Adipose tissue (tissue), 3 donors: Measurements from ENCODE around the gene NEDD4L. TPM values are rescaled to one million over a fixed set of nuclear protein-coding genes. Genes with fewer than 3 reads are reported as not detected.
"Not testable (repeated sequence)": the region's sequence is repeated elsewhere in the genome, so short reads cannot be mapped to it uniquely, and the experiment has no call there.

Experiments used
- H3K27ac ChIP-seq: one replicate; pipeline ENCODE4 v1.5.1; 2013; ENCODE audit warnings: low read depth, low read length
- WGBS, 3 donors: extraction: QIAGEN DNeasy Blood & Tissue Kit; methylation state at CpG; one replicate each; pipeline ENCODE4 v1.1.7; 2013; 5-methylcytosine and 5-hydroxymethylcytosine counted together
- polyA plus RNA-seq, 3 donors: library from polyadenylated mRNA; stranded (reverse); fragments of 200-250 nt; gene quantifications; one replicate each; pipeline ENCODE4 v1.2.3, GENCODE V29; 2013
- donor health status: healthy with polysubstance abuse.
- donor health status: Bipolar disorder and iron deficiency.
- donor health status: healthy.

NEDD4L gene
- polyA plus RNA-seq, 3 donors, result 12.7 to 77.3 (median 23.7) TPM

DNA sequence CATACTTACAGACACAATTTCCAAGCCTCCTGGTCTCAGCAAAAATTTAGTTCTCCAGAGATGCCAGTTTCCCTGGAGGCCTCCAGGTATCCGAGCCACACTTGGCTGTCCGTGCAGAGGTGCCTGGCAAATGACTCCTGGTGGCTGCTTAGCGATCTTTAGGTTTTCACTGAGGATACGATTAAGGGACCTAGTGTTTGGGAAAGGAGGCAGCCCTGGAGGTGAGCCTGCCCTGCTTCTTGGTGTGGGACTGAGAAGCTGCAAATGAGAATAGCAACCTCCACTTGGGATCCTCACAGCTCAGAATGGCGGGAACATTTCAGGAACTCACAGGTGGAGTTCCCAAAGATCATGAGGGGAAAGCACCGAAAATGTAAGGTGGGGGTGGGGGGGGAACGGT, 367.3 kb downstream of the NEDD4L start:
- 82 to 89% (median 85%) methylated on average over 7 of the region's 7 CpGs for WGBS, 3 donors

DNA sequence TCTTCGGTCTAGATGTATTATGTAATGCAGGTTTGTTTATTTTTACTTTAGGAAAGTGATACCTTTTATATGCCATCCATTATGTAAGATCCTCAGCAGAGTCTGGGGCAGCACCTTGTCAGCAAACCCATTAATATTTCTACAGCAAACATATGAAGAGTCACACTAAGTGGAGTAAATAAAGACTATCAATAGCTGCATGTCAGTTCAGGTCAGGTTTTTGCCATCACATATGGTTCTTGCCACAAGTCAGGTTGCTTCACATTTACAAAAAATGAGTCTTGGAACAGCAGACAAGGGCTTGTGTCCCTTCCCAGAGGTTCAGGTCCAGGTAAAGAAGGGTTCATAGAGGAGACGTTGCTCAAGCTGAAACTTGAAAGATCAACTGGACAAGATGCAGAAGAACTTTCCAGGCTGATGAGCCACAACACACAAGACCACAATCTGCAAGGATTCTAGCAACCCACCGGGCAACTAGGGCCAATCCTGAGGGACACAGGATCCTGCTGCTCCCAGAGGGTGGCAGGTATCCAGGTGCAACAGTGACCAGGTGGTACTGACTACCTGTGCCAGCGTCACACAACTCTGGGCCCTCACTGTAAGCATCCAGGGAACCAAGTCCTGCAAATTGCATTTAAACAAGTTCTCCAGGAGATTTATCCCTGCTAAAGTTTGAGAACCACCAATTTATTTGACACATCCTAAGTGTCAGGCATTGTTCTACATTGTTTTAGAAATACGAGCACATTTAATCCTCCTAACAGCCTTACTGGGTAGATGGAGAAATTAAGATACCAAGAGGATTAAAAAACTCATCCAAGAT, 369.0 kb downstream of the NEDD4L start:
- H3K27ac ChIP-seq, result no peak overlapping the region
- 70 to 90% (median 87%) methylated on average over 5 of the region's 5 CpGs for WGBS, 3 donors

More for the DNA sequence above, 367.3 kb downstream of the NEDD4L start:
- no peak overlapping the region for H3K27ac ChIP-seq

DNA sequence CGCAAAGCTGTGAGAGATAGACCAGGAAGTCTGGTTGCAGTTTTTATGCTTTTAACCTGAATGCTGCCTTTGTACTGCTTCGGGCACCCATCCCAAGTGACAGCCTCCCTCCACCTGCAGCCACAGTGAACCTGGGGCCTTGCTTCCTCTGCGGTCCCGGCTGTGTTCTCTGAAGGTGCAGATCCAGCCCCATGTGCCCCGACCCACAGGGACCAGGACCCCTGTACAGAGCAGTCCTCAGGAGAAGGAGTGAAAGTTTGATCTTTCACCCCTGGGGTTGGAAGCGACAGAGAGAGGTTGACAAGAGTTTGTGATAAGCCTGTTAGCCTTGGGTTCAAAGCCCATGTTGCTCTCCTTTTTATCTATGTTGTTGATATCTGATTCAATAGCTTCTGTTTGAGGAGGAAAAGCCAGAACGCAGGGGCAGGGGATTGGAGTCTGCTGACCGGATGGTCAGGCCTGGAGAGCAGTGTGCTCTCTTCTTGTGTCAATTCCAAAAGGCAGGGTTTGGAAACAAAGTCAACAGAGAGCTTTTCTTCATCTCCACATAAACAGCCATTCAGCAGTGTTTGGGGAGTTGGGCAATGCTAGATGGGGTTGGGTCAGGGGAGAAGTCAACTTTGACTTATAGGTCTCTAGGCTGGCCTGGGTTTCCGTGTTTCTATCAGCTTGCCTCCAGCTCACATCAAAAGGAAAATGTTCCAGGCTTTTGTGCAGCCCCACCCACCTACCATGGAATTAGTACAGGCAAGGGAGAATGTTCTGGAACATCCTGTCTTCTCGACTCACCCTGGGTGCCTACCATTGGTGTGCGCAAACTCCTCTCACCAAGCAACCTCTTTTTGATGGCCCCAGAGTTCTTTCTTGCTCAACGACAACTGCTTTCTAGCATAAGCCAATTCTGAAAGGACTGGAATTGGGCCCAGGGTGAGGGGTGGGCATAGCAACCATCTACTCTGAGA, 369.9 kb downstream of the NEDD4L start:
- WGBS, 3 donors, result 78 to 90% (median 83%) methylated on average over 12 of the region's 12 CpGs
- H3K27ac ChIP-seq, result no peak overlapping the region

DNA sequence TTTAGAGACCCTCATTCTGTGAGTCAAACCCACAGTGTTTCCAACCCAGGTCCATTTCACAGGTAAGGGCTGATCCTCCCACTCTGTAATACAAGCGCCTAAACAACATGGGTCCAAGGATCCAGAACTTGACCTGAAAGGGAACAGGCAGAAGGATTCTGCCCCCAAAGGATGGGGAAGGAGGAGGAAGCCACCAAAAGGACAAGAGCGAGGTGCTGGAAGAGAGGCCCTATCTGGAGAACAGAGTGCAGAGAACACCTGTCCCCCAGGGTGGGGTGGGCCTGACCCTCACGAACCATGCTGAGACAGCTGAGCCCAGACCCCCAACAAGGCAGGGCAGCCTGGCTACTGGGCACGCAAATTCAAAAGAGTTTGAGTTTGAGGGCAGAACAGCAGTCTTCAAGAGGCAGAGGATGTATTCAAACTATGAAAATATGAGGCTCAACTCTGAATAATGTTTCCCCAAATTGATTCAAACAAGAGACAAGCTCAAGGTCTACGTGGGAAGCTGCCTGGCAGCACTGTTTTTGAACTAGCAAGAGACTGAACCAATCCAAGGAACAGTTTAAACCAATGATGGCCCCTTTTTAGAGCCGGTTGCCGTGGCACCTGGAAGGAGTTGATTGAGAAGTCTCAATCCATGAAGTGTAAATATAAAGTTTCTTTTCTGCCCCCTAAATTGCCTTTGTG, 372.1 kb downstream of the NEDD4L start:
- WGBS, 3 donors, result 77 to 94% (median 94%) methylated on average over 7 of the region's 7 CpGs
- no peak overlapping the region for H3K27ac ChIP-seq

DNA sequence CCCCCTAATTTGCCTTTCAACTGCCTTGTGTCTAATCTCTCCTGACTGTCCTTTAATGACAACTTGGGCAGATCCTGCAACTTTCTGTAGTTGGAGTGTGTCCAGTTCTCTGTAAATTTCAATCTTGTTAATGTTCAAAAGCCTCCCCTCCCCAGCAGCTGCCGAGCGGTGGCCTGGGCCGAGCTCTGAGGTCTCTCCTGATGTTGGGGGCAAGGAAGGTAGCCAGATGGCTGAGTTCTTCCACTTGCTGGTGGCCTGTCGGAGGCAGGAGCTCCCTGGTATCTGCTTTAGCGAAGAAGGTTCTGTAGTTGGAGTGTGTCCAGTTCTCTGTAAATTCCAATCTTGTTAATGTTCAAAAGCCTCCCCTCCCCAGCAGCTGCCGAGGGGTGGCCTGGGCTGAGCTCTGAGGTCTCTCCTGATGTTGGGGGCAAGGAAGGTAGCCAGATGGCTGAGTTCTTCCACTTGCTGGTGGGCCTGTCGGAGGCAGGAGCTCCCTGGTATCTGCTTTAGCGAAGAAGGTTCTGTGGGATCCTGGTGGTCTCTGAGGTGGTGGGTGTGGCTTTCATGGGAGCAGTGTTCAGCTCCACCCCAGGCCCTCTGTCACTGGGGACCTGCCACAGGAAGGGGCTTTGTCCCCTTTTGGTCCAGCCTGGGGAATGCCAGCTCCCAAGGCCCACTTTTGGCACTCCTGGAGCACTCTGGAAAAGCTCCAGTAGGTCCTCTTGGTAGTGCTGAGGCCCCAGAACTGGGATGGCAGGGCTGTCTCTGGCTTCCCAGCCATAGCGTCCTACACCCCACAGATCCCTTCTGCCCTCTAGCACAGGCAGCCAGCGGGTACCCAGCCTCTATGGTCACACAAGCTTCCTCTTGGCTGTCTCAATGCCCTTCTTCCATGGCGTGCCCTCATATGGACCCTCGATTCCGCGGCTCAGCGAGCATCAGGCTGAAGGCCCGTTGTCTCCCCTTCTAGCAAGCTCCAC, 373.0 kb downstream of the NEDD4L start:
- no peak overlapping the region for H3K27ac ChIP-seq
- 77 to 86% (median 81%) methylated on average over 16 of the region's 16 CpGs for WGBS, 3 donors

DNA sequence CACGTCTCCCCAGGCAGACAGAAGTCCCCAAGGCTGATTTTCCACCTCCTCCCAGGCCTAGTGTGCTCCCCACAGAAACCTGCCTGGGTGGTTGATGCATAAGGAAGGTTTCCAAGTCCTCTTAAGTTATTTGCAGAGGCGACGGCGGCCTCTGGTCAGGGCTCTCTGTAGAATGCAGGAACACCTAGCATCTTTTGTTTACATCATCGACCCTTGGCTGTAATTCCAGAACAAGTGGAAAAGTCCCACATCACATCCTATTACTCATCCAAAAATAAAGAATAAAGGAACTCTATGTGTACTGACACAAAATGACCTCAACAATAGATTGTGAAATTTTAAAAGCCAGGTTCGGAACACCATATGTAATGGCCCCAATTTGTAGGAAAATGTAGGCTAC, 373.7 kb downstream of the NEDD4L start:
- WGBS, 3 donors, result 67 to 82% (median 74%) methylated on average over 6 of the region's 6 CpGs
- H3K27ac ChIP-seq, result no peak overlapping the region

DNA sequence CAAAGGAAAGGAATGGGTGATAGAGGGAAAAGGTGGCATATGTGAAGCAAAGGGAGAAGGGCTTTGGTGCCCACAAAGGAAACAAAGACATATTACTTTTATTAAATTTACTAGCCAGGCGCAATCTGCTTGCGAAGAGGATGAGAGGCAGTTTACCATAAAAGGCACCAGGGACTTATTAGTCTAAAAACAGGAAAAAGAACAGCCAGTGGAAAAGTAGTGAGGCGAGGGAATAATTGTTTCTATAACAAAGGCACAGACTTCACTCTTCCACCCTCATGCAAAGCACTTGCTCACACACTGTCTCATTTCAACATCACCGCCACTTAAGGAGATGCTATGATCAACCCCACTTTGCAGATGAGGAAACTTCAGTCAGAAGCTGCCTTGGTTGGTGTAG, 374.3 kb downstream of the NEDD4L start:
- no peak overlapping the region for H3K27ac ChIP-seq
- WGBS, 3 donors, result 86 to 95% (median 91%) methylated on average over 4 of the region's 4 CpGs

DNA sequence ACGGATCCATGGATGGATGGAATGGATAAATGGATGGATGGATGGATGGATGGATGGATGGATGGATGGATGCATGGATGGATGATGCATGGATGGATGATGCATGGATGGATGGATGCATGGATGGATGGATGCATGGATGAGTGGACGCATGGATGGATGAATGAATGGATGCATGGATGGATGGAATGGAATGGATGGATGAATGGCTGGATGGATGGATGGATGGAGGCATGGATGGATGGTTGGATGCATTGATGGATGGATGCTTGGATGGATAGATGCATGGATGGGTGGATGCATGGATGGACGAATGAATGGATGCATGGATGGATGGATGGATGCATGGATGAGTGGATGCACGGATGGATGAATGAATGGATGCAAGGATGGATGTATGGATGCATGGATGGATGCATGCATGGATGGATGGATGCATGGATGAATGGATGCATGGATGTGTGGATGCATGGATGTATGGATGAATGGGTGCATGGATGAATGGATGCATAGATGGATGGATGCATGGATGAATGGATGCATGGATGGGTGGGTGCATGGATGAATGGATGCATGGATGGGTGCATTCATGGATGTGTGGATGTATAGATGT, 375.7 kb downstream of the NEDD4L start:
- H3K27ac ChIP-seq, result no peak overlapping the region
- WGBS, 3 donors, result 62 to 75% (median 68%) methylated on average over 4 of the region's 4 CpGs

DNA sequence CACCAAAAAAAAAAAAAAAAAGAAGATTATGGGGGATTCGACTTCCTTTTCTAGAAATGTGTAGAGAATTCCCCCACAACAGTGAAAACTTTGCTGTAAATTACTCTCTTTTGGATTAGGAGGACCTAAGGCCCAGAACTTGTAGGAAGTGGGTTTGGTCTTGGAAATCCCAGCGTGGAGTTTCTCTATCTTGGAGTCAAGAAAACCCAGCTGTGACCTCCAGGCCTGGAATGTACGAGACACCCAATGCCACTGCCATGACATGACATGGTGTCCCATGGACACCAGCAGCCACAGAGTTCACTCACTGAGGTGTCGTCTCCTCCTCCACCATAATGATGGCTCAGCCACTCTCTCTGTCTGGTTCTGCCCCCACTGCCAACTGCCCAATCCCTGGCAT, 382.6 kb downstream of the NEDD4L start:
- WGBS, 3 donors, result 87 to 91% (median 88%) methylated on average over 4 of the region's 4 CpGs
- no peak overlapping the region for H3K27ac ChIP-seq

DNA sequence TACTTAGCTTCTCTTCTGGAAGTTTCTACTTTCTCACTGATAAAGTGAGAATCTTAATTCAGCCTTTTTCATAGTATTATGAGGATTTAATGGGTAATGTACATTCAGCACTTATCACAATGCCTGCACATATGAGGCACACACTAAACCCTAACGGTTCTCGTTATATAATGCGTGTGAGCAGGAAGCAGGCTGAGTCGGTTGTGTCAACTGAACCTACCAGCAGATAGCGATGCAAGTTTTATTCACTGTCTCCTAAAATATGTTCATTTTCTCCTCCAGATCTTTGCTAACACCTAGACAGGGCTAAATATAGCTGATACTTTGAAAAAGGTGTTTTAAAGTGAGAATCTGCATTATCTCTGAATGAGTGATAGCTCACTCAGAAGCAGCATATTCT, 383.3 kb downstream of the NEDD4L start:
- WGBS, 3 donors, result 66 to 85% (median 75%) methylated on average over 5 of the region's 5 CpGs
- no peak overlapping the region for H3K27ac ChIP-seq

DNA sequence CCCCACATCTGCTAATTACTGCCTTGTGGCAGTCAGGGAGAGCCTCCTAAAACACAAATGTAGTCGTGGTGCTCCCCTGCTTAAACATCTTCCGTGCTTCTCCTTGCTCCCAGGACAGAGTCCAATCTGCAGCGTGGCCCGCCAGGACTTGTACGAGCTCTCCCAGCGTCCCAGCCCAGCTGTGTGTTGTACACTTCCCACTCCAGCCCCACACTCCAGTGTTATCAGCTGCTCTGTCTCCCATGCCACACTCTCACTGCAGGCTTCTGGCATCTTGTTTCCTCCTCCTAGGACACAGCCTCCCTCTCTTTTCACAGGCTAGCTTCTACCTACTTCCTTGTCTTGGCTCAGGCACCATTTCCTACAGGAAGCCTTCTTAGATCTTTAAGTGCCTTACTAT, 385.4 kb downstream of the NEDD4L start:
- no peak overlapping the region for H3K27ac ChIP-seq
- 19 to 69% (median 55%) methylated on average over 6 of the region's 6 CpGs for WGBS, 3 donors

DNA sequence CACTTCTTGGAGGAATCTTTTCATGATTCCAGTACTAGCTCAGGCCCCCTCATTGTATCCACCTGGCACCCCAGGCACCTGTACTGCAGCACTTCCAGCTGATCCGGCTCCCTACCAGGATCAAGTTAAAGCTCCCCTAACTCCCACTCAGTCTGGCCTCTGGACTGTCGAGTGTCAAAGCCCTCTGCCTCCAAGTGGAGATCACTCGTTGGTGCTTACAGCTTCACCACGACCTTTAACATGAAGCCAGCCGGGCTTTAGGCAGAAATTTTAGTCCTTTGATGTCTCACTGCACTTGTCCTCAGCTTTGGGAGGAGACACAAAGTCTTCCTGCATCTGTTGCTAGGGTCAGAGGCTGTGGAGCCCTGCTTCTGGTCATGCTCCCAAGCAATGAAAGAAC, 387.2 kb downstream of the NEDD4L start:
- no peak overlapping the region for H3K27ac ChIP-seq
- 77 to 83% (median 79%) methylated on average over 5 of the region's 5 CpGs for WGBS, 3 donors

DNA sequence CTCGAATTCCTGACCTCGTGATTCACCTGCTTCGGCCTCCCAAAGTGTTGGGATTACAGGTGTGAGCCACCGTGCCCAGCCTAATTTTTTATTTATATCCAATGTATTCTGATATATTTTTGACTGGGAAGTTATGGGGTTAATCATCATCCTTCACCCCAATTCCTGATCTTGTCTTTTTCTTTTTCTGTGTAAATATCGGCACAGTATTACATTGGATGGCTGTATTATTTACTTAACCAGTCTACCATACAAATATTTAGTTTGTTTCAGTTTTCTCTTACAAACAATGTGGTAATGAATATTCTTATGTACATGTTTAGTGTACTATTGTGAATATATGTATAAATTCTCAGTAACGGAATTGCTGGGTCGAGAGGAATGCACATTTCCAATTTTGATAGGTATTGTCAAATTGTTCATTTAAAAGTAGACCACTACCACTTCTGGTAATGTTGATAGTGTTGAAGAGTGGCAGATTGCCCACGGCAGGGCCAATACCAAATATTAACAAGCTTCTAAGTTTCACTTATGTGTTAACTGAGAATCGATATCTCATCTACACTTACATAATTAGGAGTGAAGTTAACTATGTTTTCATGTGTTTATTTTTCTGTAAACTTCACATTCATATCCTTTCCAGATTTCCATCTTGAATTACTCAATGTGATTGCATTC, 388.2 kb downstream of the NEDD4L start:
- no peak overlapping the region for H3K27ac ChIP-seq
- 71 to 96% (median 92%) methylated on average over 9 of the region's 9 CpGs for WGBS, 3 donors

DNA sequence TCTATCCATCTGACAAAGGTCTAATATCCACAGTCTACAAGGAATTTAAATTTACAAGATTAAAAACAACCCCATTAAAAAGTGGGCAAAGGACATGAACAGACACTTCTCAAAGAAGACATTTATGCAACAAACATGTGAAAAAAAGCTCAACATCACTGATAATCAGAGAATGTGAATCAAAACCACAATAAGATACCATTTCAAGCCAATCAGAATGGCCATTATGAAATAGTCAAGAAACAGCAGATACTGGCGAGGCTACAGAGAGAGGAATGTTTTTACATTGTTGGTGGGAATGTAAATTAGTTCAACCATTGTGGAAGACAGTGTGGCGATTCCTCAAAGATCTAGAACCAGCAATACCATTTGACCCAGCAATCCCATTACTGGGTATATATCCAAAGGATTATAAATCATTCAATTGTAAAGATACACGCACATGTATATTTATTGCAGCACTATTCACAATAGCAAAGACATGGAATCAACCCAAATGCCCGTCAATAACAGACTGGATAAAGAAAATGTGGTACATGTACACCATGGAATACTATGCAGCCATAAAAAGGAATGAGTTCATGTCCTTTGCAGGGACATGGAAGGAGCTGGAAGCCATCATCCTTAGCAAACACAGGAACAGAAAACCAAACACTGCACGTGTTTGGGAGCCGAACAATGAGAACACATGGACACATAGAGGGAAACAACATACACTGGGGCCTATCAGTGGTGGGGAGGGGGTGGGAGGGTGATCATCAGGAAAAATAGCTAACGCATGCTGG, 391.4 kb downstream of the NEDD4L start:
- H3K27ac ChIP-seq, result not testable (repeated sequence)
- 84 to 94% (median 89%) methylated on average over 7 of the region's 7 CpGs for WGBS, 3 donors

DNA sequence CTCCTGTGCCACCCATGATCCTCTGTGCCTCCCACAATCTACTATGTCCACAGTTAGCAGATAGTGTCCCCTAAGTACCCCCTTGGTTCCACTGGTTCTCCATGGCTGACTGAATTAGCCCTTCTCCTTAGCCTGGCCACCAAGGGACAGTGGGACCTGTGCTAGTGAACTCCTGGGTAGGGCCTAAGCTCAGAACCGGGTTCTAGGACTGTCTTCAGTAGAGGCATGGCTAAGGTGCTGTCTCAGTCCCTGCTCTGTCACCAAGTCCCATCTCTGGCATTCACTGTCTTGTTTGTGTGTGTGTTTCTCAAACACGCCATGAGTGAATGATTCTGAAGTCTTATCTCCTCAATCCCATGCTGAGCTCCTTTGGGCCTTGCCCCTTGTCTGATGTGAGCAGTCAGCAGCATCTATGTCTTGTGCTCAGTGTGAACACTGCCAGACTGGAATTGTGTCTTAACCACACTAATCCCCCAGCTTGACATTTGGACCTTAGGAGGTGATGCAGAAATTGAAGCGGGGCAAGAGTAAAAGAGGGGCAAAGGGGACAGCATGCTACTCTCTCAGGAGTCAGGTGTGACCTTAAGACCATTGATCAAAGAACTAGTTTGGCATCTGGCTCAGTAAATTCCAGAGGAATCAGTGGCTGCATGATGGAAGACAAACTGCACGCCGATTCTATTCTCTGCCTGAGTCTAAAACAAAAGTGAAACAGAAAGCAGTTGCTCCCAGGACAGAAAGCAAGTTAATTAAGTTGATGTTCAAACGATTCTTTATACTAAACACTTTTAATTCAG, 394.3 kb downstream of the NEDD4L start:
- no peak overlapping the region for H3K27ac ChIP-seq
- 36 to 50% (median 38%) methylated on average over 6 of the region's 6 CpGs for WGBS, 3 donors
